Transverse colon (tissue), 3 donors: Measurements from ENCODE around the gene RUNX1.

ENCODE experiments used
- CTCF ChIP-seq, 5 experiments: fragments of 200-600 bp in 3 of 5; fragments of 450-650 bp in 2 of 5; sonication (generic) in 3 of 5; IDR thresholded peaks; 1 replicate in 2 of 5; 2 replicates in 3 of 5; pipeline ENCODE4 v1.5.1; 2016 to 2017; ENCODE audit warnings: antibody characterized with exemption in 5 of 5, inconsistent platforms in 3 of 5, mild to moderate bottlenecking in 2 of 5, moderate library complexity in 1 of 5
- POLR2A ChIP-seq: fragments of 450-650 bp; IDR thresholded peaks from one replicate; pipeline ENCODE4 v1.6.1; 2016; ENCODE audit warnings: antibody characterized with exemption, mild to moderate bottlenecking, moderate library complexity

- no peak for TF ChIP-seq POLR2A
- no peak for TF ChIP-seq CTCF (IDR thresholded peaks at IDR 0.05)
Observed at GRCh38 chr21:34870246-34870645, 178.9 kb downstream of the RUNX1 start.
